ENCODE measurements around the gene CREB1.
"Not testable (repeated sequence)": the region's sequence is repeated elsewhere in the genome, so short reads cannot be mapped to it uniquely, and the experiment has no call there.

CREB1 gene

DNA sequence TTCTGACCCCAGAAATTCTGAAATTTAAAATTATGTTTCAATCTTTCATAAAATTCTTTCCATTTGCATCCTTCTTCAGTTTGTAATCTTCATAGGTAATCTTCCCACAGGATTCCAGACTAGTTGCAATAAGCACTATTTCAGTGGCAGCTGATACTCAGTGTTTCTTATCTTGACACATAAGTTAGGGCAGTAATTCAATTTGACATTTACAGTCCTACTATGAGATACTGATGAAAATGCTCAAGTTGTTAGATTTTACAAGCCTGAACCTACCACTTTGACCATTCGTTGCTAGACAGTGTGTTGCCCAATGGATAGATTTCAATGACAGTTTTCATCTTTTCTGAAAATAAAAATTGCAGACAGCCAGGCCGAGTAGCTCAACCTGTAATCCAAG is 85.1 kb downstream of the CREB1 start:
- in situ Hi-C loops (cut with HindIII; ENCODE audit: low sequenced_read_pairs) = no loop called here

DNA sequence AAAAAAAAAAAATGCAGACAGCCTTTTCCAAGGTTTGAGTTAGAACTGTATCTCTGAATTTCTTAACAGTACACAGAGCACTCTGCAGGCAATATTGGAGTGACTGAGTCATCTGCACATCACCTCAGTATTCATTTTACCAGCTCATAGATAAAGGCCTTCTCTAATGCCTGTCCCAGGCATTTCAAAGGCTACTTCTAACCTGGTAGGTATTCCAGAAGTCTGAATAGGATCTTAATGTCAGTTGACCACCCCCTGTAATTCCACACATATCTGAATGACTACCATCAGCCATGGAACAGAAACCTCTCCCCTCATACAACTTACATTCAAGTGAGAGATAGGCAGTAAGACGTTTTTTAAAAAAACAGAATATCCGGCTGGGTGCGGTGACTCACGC is 86.4 kb downstream of the CREB1 start:
- in situ Hi-C loops (cut with HindIII; ENCODE audit: low sequenced_read_pairs) = no loop called here

DNA sequence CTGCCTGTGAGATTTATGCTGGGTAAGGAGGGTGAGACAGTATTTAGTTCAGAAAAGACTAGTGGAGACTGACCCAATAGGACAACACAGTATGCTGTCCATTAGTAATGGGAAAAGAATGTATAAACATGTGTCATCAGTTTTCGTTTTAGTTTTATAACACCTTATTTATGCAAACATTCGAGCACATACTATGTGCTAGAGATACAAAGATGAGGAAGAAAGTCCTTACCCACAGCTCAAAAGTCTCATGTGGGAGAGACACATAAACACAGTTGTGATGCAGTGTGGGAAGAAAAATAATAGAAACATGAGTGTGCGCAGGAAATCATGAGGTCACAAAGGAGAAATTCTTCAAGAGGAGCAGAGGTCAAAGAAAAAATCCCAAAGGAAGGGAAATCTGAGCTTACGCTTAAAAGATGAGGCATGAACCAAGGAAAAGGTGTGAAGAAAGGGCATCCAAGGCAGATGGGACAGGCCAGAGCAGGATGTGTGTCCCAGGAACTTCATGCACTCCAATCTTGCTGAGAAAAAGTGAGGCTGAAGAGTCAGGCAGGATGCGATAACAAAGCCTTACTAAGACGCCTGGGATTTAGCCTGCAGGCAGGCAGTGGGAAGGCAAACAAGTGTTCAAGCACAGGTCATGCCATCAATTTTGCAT is 87.4 kb downstream of the CREB1 start:
- in situ Hi-C loops (cut with HindIII; ENCODE audit: low sequenced_read_pairs) = no loop called here

DNA sequence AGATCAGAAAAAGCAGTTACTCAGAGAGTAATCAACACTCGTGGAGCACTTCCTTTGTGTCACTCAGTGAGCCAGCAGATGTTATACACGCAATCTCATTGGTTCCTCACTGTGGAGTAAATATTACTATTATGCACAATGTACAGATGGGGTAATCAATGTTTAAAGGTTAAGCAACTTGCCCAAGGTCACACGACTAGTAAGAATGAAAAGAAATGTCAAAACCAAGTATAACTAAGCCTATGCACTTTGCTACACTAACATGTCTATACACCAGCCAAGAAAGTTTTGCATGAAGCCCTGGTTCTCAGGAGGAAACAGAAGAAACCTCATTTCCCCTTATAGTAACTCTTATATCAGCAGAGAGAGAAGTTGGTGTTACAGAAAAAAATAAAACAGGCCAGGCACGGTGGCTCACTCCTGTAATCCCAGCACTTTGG is 90.0 kb downstream of the CREB1 start:
- in situ Hi-C loops (cut with HindIII; ENCODE audit: low sequenced_read_pairs) = no loop called here

DNA sequence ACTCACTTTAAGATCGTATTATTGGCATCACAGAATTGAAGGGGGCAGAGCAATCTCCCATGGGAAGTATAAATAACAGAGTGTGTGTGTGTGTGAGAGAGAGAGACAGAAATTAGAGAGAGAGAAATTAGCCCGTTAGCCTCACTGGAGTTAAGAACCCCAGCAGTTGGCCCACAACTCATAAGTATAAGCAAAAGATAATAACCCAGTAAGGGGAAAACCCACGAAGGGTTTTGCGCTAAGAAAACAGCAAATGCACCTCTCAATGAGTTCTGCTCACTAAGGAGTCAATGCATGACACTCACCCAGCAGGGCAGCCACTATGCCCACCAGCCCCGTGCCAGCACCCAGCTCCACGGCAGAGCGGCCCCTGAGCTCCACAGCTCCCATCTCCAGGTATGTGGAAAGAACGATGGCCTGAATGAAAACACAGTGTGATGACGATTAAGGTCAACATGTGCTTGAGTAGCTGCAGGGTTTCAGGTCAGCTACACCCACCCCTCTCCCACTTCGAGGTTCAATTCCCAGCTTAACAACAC is 91.8 kb downstream of the CREB1 start:
- in situ Hi-C loops (cut with HindIII; ENCODE audit: low sequenced_read_pairs) = no loop called here

DNA sequence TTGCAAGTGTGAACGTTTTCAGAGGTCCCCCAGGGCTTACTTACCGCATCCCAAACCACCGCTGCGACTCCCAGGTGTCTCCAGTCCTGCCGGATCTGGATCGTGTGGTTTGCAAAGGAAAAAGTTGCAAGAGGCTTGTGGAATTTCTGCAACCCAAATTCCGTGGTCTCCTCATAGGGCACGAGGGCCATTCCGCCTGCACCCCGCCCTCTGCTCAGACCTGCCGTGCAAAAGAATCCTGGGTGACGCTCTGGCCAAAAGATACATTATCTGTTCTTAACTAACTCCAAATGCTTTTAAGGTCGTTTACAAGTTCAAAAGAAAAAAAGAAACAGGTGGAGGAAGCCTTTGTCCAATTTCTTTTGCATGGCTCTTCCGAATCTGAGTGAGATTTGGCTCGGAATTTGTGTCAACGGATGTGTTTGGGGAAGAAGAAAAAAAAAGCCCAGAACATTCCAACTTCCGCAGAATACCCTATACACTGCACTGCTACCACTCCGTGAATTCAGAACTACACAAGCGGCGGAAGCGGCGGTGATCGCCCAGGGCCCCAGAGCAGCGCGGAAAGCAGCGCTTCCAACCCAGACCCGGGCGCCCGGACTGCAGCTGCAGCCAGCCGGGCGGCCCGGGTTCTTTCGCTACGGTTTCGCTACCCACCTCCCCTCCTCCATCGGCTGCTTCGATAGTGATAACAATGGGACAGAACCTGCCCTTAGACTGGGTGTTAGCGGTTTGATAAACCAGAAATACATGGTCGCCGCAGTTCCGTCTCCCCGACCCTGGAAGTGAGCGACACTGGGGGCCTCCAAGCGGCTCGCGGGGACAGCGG is 94.6 kb downstream of the CREB1 start:
- in situ Hi-C loops (cut with HindIII; ENCODE audit: low sequenced_read_pairs) = no loop called here

DNA sequence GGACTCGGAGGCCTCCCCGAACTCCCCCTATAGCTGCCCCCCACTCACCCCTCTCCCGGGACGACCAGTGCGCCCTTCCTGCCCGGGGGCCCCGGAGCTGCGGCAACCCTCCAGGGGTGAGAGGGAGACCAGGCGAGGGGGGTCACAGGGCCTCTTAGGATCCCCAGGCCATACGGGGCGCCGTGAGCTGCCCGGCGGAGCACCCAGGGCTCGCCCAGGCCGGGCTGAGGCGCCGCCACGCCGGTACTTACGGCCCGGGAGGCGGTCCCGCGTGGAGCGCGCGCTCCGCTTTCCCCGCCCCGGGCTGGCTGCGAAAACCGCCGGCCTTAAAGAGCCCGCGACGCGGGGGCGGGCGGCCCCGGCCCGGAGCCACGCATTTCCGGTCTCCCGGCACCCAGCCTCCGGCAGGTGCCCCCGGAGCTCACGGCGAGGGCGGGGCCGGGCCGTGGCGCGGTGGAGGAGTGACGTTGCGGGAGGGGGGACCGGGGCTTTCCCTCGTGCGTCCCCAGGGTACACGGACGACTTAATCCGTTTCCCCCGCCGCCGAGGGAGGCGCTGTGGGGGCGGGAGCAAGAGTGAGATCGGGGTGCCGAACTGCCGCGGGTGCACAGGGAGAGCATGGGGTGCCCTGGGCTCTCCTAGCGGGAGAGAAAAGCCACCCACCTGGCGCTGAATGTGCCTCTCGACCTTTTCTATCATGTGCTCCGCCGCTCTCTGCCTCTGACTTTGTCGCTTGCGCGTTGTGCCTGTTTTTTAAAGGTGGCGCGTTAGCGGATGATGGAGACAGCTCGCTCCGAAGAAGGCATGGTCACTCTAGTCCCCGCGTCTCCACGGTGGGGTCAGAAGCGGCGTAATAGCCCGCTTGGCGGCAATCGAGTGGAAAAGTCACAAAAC is 95.5 kb downstream of the CREB1 start, which contains the start of gene METTL21A:
Gene METTL21A, minus strand, starts transcription at position 381 of the 894 bp plus-strand sequence. CDS start 1,019 bp downstream, outside the sequence.
- in situ Hi-C loops (cut with HindIII; ENCODE audit: low sequenced_read_pairs) = no loop called here

DNA sequence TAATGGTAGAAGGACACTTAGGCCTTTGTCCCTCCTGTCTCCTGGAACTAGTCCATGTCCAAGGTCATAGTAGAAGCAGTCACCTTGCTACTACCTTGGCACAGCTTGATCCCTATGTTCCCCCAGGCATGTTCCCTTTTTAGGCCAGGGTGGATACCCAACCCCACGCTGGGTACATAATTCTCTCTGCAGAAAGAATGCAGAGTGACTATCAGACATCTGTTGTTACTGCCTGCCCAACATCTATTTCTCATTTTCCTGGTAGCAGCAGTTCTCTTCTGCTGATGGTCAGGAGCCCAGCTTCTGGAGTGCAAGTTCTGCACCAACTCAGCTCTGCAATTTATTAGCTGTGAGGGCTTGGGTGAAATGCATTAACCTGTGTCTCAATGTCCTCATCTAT is 99.8 kb downstream of the CREB1 start:
- in situ Hi-C loops (cut with HindIII; ENCODE audit: low sequenced_read_pairs) = no loop called here

DNA sequence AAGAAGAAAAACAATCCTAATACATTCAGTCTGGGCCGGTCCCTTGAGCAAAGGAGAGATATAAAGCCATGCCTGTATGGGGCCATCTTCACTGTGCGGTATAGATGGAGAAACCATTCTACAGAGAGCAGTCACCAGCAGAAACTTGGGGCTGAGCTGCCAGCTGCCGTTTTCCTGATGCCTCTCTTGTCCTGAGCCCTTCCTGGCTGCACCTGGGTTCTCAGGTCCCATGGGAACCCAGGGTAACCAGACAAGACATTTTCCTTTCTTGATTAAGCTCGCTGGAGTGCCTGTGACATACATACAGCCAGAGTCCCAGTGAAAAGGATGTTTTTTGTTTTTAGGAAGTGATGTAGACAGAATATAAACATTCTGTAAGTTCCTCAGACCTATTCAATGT is 100.7 kb downstream of the CREB1 start:
- in situ Hi-C loops (cut with HindIII; ENCODE audit: low sequenced_read_pairs) = no loop called here

DNA sequence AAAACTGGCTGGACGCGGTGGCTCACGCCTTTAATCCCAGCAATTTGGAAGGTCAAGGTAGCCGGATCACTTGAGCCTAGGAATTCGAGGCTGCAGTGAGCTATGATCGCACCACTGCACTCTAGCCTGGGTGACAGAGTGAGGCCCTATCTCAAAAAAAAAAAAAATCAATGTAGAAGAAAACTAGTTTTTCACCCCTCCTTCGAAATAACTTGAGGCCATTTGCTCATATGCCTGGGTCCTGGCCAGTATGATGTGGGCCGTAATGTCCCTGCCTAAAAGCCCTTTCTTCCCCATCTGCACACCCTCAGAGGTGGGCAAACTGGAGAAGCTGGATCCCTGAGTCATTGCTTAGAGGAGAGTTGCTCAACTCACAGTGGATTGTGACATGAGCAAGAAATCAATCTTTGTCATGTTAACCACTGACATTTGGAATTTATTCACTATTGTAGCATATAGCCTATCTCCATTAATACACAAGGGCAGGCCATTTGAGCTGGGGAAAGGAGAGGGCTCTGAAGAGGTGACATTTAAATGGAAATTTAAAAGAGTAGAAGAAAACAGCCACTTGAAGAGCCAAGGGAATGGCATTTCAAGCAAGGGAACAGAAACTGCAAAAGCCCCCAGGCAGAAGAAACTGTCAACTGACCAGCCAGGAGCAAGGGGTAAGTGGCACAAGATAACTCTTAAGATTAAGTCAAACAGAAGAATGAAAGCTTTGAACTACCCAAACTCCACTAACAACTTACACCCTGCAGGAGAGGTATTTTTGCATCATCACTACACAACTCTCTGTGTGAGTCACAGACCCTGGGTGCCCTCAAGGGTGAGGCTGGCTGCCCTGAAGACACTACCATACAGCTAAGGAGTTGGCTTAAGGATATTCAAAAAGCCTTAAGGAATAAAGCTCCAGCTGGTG is 103.1 kb downstream of the CREB1 start:
- in situ Hi-C loops (cut with HindIII; ENCODE audit: low sequenced_read_pairs) = no loop called here

DNA sequence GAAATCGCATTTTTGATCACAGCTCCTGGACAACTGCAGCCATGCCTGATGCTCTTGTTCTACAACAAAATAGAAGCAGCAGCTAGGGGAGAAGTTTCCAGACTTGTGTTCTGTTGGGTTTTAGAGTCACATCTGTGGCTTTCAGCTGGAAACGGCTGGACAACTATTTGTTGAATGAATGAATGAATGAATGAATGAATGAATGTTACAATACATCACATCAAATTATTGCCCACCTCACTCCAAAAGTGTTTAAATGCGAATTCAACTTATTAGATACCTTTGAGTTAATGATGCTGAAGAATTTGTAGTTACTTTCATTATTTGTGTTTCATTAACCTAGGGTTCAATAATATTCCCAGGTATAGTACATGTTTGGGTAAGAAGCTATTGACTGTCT is 103.9 kb downstream of the CREB1 start:
- in situ Hi-C loops (cut with HindIII; ENCODE audit: low sequenced_read_pairs) = no loop called here

DNA sequence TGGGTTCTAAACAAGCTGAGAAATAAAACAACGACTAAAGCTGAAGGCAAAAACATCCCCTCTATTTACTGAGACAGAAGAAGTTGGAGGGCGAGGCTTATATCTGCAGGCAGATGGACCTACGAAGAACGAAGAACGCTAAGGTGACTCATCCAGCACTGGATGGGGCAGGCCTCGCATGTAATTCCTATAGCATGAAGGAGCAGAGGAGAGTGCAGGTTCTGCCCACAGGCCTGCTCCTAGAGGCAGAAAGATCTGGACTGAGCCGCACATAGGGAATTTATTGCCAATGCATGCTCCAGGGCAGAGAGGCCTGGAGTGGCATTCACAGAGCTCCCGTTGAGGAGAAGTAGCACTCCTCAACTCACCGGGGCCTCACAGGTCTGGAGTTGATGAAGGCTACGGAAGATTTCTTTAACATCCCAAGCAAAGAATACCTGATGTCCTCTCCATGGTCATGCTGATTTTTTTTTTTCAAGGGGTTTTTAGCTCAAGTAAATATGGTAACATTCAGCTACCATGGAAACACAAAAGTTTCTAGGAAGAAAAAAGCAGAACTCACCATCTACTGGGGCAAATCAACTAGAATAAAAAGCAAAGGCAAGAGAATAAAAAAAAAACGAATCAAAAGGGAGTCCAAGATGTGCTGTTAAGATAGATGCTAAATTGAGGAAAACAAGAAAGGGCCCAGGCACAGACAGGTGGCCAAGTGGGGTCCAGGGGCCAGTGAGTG is 105.9 kb downstream of the CREB1 start:
- in situ Hi-C loops (cut with HindIII; ENCODE audit: low sequenced_read_pairs) = loop anchor here (5.0 kb wide), 1 partner anchor 37 kb away; no protein-coding TSS in a partner anchor

DNA sequence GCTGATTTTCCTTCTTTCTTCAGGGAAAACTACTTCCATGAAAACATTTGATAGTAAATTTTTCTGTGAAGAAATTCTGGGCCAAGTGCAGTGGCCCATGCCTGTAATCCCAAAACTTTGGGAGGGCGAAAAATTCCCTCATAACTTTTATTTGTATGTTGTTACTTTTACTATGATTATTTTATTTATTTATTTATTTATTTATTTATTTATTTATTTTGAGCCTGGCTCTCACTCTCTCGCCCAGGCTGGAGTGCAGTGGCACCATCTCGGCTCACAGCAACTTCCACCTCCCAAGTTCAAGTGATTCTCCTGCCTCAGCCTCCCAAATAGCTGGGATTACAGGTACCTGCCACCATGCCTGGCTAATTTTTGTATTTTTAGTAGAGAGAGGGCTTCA is 109.5 kb downstream of the CREB1 start:
- in situ Hi-C loops (cut with HindIII; ENCODE audit: low sequenced_read_pairs) = loop anchor here (5.0 kb wide), 1 partner anchor 33 kb away; no protein-coding TSS in a partner anchor

DNA sequence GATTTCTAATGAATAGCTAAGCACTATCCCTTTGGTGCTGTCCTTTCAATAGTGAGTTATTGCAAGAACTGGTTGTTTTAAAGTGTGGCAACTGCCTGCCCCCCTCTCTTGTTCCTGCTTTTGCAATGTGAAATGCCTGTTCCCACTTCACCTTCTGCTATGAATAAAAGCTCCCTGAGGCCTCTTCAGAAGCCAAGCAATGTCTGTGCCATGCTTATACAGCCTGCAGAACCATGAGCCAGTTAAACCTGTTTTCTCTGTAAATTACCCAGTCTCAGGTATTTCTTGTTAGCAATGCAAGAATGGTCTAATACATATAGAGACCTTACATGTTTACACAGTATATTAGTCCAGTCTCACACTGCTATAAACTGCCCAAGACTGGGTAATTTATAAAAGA is 110.4 kb downstream of the CREB1 start:
- in situ Hi-C loops (cut with HindIII; ENCODE audit: low sequenced_read_pairs) = no loop called here

DNA sequence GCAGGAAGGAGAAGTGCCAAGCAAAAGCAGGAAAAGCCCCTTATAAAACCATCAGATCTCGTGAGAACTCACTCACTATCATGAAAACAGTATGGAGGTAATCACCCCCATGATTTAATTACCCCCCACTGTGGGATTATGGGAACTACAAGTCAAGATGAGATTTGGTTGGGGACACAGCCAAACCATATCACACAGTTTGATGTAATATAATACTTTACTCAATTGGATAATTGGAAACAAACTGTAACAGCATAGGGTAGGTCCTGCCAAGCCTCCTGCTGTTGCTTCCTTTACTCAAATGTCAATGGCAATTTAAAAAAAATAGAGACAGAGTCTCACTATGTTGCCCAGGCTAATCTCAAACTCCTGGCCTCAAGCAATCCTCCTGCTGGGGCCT is 110.9 kb downstream of the CREB1 start:
- in situ Hi-C loops (cut with HindIII; ENCODE audit: low sequenced_read_pairs) = no loop called here

DNA sequence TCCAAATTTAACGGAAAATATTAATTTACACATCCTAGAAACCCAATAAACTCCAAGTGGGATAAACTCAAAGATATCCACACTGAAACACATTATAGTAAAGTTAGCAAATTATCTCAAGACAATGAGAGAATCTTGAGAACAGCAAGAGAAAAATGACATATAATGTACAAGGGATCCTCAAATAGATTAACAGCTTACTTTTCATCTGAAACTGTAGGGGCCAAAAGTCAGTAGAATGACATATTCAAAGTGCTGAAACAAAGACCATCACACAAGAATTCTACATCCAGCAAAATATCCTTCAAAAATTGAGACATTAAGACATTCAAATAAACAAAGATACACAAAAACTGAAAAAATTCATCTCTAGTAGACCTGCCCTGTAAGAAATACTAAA is 114.1 kb downstream of the CREB1 start:
- in situ Hi-C loops (cut with HindIII; ENCODE audit: low sequenced_read_pairs) = no loop called here

DNA sequence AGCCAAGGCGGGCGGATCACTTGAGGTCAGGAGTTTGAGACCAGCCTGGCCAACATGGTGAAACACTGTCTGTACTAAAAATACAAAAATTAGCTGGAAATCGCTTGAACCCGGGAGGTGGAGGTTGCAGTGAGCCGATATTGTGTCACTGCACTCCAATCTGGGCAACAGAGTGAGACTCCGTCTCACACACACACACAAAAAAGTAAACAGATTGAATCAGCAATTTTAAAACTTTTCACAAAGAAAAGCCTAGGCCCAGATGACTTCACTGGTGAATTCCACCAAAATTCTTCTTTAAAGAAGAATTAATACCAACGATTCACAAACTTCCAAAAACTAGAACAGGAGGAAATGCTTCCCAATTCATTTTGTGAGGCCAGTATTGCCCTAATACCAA is 116.8 kb downstream of the CREB1 start:
- in situ Hi-C loops (cut with HindIII; ENCODE audit: low sequenced_read_pairs) = not testable (repeated sequence)

Measured in DLD1 (cell line).